Left ventricle myocardium superior (tissue), 1 donor: ENCODE data around the gene PLEKHM2. TPM values are rescaled to one million over a fixed set of nuclear protein-coding genes. Genes with fewer than 3 reads are reported as not detected.

Source experiments
- ATAC-seq: fragments of 200-7000 bp; cut with Tn5 transposase; one replicate; pipeline ENCODE4 v1.9.1; 2020; ENCODE audit warnings: mild to moderate bottlenecking, moderate library complexity
- DNase-seq: peaks from one replicate; pipeline ENCODE4 v3.0.0-alpha.2; 2020
- intact Hi-C: fragments of 100-400 bp; cut with micrococcal nuclease; formaldehyde crosslinking; loops from one replicate; pipeline ENCODE4 v1.11.0; 2022
- total RNA-seq: library from RNA; stranded (reverse); fragmentation: NEBNext Ultra II Directional; extraction: Animal tissue kit (Norgen Biotek cat#: 25700); gene quantifications from one replicate; pipeline ENCODE4 v1.2.1, GENCODE V29; 2021
- donor health status: DM: no; HTN: yes; CAD: no; lungs with severe emphysema.

Gene PLEKHM2
- total RNA-seq, 1 donor from 2014 or later: 95.2 TPM

- no peak for DNase-seq
- no peak for ATAC-seq
- intact Hi-C loops: no loop called here
Observed at GRCh38 chr1:15734296-15734695, 50.2 kb downstream of the PLEKHM2 start.

GRCh38 chr1:15734901-15735300 is 50.8 kb downstream of the PLEKHM2 start:
- DNase-seq: no peak
- intact Hi-C loops: no loop called here
- ATAC-seq: peak; percentile 12

- ATAC-seq (peak; percentile 52), DNase-seq (peak; percentile 70)
- intact Hi-C loops: no loop called here
Observed at GRCh38 chr1:15735304-15736037, 51.4 kb downstream of the PLEKHM2 start.

GRCh38 chr1:15736038-15736891 is 52.1 kb downstream of the PLEKHM2 start, which contains the start of gene SLC25A34:
SLC25A34 (plus strand) TSS chr1:15736258; CDS start chr1:15736486, 228 bp downstream.
- DNase-seq (peak; percentile 90), ATAC-seq (peak; percentile 83)
- intact Hi-C loops: no loop called here

- DNase-seq: no peak
- ATAC-seq: peak; percentile 7
- intact Hi-C loops: no loop called here
Observed at GRCh38 chr1:15736892-15737261, 52.8 kb downstream of the PLEKHM2 start.

- ATAC-seq (no peak), DNase-seq (no peak)
- intact Hi-C loops: no loop called here
Observed at GRCh38 chr1:15737324-15738319, 53.5 kb downstream of the PLEKHM2 start.

GRCh38 chr1:15738416-15739113 is 54.4 kb downstream of the PLEKHM2 start:
- ATAC-seq (no peak), DNase-seq (no peak)
- intact Hi-C loops: no loop called here

GRCh38 chr1:15739259-15739658 is 55.1 kb downstream of the PLEKHM2 start:
- DNase-seq: no peak
- intact Hi-C loops: no loop called here
- ATAC-seq: no peak

- intact Hi-C loops: no loop called here
- no peak for ATAC-seq
- DNase-seq: no peak
Observed at GRCh38 chr1:15739745-15740144, 55.6 kb downstream of the PLEKHM2 start.

GRCh38 chr1:15740924-15741850 is 57.1 kb downstream of the PLEKHM2 start:
- DNase-seq: peak; percentile 87
- intact Hi-C loops: no loop called here
- peak; percentile 75 for ATAC-seq

- intact Hi-C loops: no loop called here
- ATAC-seq (no peak), DNase-seq (no peak)
Observed at GRCh38 chr1:15742339-15742801, 58.2 kb downstream of the PLEKHM2 start, which contains the start of gene TMEM82. TMEM82 (plus strand) TSS chr1:15742499; CDS start chr1:15742560, 61 bp downstream.

- ATAC-seq (no peak), DNase-seq (no peak)
- intact Hi-C loops: no loop called here
Observed at GRCh38 chr1:15744122-15744679, 60.1 kb downstream of the PLEKHM2 start.

GRCh38 chr1:15747378-15747777 is 63.3 kb downstream of the PLEKHM2 start:
- ATAC-seq (no peak), DNase-seq (no peak)
- intact Hi-C loops: no loop called here

- intact Hi-C loops: no loop called here
- ATAC-seq: no peak
- DNase-seq: no peak
Observed at GRCh38 chr1:15748264-15748663, 64.1 kb downstream of the PLEKHM2 start.

- DNase-seq (no peak), ATAC-seq (no peak)
- intact Hi-C loops: no loop called here
Observed at GRCh38 chr1:15748690-15749398, 64.7 kb downstream of the PLEKHM2 start.
